HG03139 (cell line): Measurements from ENCODE around the gene BRD2.

ENCODE experiments used
- ATAC-seq: cut with Tn5 transposase; IDR thresholded peaks from one replicate; pipeline ENCODE4 v1.9.1; 2021; ENCODE audit not compliant: unreplicated experiment

Gene BRD2

GRCh38 chr6:33023536-33023935 is 55.1 kb downstream of the BRD2 start:
- ATAC-seq: no peak

GRCh38 chr6:33024521-33024920 is 56.1 kb downstream of the BRD2 start:
- ATAC-seq: no peak

- ATAC-seq: no peak
Measured at GRCh38 chr6:33028220-33028849, 59.9 kb downstream of the BRD2 start.

GRCh38 chr6:33029328-33030184 is 61.2 kb downstream of the BRD2 start:
- ATAC-seq: peak; percentile 52

GRCh38 chr6:33030245-33030644 is 61.9 kb downstream of the BRD2 start:
- ATAC-seq: no peak
